NB4 (cell line): ENCODE measurements around the gene INTS1.

Experiments
- DNase-seq: peaks from one replicate; pipeline ENCODE4 v3.0.0; 2010; ENCODE audit warnings: low read depth
- H3K4me3 ChIP-seq: one replicate; pipeline ENCODE4 v1.5.1; 2011; ENCODE audit warnings: mild to moderate bottlenecking, low read depth, low read length, moderate library complexity
- CTCF ChIP-seq: IDR thresholded peaks from one replicate; pipeline ENCODE4 v1.5.1; 2012; ENCODE audit warnings: low read depth, low read length
- MAX ChIP-seq: IDR thresholded peaks from 2 replicates; pipeline ENCODE4 v1.6.1; 2011; ENCODE audit warnings: low read depth, low read length
- MYC ChIP-seq: IDR thresholded peaks from 2 replicates; pipeline ENCODE4 v1.6.1; 2011; ENCODE audit warnings: low read depth, low read length
- POLR2A ChIP-seq: IDR thresholded peaks from 2 replicates; pipeline ENCODE4 v1.6.1; 2011; ENCODE audit warnings: mild to moderate bottlenecking; ENCODE audit not compliant: insufficient read length; ENCODE audit errors: extremely low read depth

Gene INTS1

GRCh38 chr7:1498370-1499305 lies 5.6 kb downstream of the INTS1 start:
- DNase-seq = no peak
- no peak overlapping the region for H3K4me3 ChIP-seq
- TF ChIP-seq POLR2A (no peak), MYC (no peak), CTCF (no peak), MAX (no peak)

GRCh38 chr7:1497293-1497927 lies 6.8 kb downstream of the INTS1 start:
- DNase-seq = no peak
- TF ChIP-seq MYC (no peak), CTCF (no peak), POLR2A (no peak), MAX (no peak)

GRCh38 chr7:1496531-1497292 lies 7.5 kb downstream of the INTS1 start:
- H3K4me3 ChIP-seq = no peak overlapping the region
- DNase-seq = no peak
- TF ChIP-seq MYC (no peak), POLR2A (no peak), MAX (no peak), CTCF (no peak)

More at GRCh38 chr7:1497293-1497927, 6.8 kb downstream of the INTS1 start:
- no peak overlapping the region for H3K4me3 ChIP-seq

GRCh38 chr7:1495564-1496242 lies 8.5 kb downstream of the INTS1 start:
- DNase-seq = no peak
- no peak for TF ChIP-seq CTCF
- no peak for TF ChIP-seq MYC
- TF ChIP-seq MAX = no peak
- TF ChIP-seq POLR2A = no peak

More at GRCh38 chr7:1495564-1496242, 8.5 kb downstream of the INTS1 start:
- H3K4me3 ChIP-seq = no peak overlapping the region
